ENCODE measurements around the gene ALS2.
"Not testable (repeated sequence)": the region's sequence is repeated elsewhere in the genome, so short reads cannot be mapped to it uniquely, and the experiment has no call there.

Gene ALS2

GRCh38 chr2:201795607-201796477, 15.1 kb upstream of the ALS2 start:
- no peak for DNase-seq (ENCODE audit: low read depth, low spot score)
- H3K27ac ChIP-seq: peak overlapping the region; percentile 88

DNA sequence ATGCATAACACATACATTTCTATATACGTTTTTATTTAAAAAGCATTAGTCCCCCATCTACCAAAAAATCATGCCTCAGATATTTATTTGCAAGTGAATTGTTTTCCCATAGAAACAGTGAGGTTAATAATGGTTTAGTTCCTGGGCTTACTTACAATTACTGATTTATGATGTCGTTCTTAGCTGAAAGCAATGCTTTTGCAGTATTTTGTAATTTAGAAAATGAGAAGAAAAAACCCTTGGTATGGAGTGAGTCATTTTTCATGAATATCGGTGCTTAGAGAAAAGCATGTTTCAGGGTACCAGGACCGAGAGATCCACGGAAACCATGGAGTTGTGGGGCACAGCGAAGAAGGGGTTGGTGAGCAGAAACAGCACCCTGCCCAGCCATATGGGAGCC, 13.6 kb upstream of the ALS2 start:
- no peak for DNase-seq (ENCODE audit: low read depth, low spot score)
- no peak overlapping the region for H3K27ac ChIP-seq

GRCh38 chr2:201793631-201794030, 12.9 kb upstream of the ALS2 start:
- no peak overlapping the region for H3K27ac ChIP-seq
- no peak for DNase-seq (ENCODE audit: low read depth, low spot score)

DNA sequence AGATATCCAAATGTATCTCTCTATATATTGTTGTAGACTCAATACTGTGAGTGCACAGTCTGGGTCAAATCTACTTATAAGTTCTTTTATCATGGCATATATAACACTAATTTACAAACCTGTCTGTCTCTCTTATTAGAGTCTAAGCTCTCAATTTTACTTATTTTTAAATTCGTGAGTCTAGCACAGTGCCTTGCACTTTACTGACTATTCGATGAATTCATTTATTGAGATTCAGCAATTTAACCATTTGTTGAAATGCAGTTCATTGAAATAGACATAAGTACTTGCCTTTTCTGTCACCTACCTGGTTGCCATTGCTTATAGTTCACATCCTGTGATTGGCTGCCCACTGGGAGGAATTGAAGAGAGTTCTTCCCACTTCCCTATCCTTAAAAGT, 10.3 kb upstream of the ALS2 start:
- DNase-seq (ENCODE audit: low read depth, low spot score): no peak
- H3K27ac ChIP-seq: no peak overlapping the region

DNA sequence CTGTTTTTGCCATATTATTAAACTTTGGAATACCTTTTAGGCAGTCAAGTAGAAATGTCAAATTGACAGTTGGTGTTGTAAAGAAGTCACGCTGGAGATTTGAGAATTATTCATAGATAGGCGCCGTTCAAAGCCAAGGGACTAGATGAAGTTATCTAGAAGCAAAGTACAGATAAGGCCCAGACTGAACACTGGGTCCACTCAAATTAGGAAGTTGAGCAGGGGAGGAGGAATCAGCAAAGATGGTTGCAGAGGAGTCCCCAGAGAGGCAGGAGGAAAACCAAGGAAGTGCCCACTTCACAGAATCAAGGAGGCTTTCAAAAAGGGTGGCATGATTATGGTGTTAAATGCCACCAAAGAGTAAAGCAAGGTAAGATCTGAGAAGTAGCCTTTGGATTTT, 9.6 kb upstream of the ALS2 start:
- H3K27ac ChIP-seq: no peak overlapping the region
- DNase-seq (ENCODE audit: low read depth, low spot score): no peak

DNA sequence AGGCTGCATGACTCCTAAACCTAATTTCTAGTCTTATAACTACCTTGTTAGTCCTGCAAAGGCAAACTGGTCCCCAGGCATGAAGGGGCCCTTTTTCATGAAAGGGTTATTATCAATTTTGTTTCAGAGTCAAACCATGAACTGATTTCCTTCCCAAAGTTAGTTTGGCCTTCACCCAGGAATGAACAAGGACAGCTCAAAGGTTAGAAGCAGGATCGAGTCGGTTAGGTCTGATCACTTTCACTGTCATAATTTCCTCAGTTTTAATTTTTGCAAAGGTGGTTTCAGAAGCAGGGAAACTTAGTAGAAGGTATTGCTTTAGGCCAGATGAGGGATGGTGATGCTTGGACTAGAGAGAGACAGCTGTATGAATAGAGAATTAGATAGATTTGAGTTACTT, 8.7 kb upstream of the ALS2 start:
- no peak overlapping the region for H3K27ac ChIP-seq

DNA sequence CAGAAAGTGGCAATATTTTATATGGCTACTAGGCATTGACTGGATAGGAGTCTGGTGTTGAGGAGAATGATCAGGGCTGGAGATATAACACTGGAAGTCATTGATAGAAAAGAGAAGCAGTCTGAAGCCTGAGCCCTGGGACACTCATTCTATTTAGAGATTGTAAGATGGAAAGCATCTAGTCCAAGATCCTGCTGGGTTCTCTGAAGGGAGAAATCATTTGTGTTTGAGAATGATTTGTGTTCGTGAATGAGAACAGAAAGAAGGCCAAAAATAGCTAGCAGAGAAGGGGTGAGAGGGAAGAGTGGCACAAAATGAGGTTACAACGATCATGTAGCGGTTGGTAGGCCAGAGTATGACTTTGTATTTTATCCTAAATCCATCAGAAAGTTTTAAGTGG, 7.6 kb upstream of the ALS2 start:
- no peak for DNase-seq (ENCODE audit: low read depth, low spot score)
- no peak overlapping the region for H3K27ac ChIP-seq

More for the DNA sequence above, 8.7 kb upstream of the ALS2 start:
- DNase-seq (ENCODE audit: low read depth, low spot score): no peak

DNA sequence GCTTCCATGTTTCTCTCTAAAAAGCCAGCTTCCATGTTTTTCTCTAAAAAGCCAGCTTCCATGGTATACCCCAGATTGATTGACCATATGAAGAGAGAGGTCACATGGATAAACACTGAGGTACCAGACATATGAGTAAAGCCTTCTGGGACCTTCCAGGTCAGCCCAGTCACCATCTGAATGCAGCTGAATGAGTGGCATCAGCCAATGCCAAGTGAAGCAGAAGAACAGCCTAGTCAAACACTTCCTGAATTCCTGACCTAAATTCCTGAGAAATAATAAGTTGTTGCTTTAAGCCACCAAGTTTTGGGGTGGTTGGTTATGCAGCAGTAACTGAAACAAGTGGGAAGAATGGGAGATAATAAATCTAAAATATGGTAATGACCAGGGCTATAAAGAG, 5.7 kb upstream of the ALS2 start:
- DNase-seq (ENCODE audit: low read depth, low spot score): no peak
- no peak overlapping the region for H3K27ac ChIP-seq

GRCh38 chr2:201785135-201785534, 4.4 kb upstream of the ALS2 start:
- no peak for DNase-seq (ENCODE audit: low read depth, low spot score)
- no peak overlapping the region for H3K27ac ChIP-seq

DNA sequence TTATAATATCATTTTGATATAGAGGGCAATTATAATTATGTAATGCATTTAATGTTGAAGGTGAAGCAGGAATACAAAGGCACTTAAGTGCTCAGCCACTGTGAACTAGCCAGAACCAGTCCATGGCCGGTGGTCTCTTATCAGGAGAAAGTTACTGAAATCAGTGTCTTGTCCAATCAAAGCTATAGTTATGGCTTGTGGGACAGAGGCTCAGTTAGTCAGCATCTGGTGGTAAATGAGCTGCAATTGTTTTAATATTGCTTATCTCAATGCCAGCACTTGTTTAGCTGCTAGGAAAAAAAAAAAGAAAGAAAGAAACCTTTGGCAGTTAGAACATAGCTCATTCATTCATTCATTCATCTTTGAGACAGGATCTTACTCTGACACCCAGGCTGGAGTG, 3.8 kb upstream of the ALS2 start:
- DNase-seq (ENCODE audit: low read depth, low spot score): no peak
- no peak overlapping the region for H3K27ac ChIP-seq

DNA sequence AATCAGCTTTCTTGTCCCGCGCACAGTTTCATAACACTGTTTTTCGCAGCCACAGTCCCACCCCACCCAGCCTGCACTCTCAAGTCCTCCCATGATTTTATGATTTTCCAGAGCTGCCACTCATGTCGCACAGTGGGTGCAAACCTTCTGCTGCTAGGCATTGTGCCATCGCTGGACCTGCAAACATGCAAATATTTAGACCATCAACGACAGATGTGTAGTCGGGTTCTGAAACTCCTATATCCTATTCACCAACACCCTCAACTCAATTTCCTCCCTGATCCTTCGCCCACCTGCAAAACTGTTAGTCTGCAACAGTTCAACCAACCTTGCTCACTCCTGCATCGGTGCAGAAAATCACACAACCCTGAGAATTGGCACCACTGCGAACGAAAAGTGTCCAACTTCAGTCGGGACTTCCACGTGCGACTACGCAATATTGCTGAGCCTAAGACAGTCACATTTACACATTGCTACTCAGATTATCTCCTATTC, 871 bp upstream of the ALS2 start:
- DNase-seq (ENCODE audit: low read depth, low spot score): no peak
- peak overlapping the region; percentile 86 for H3K27ac ChIP-seq

GRCh38 chr2:201779901-201780673, 646 bp downstream of the ALS2 start:
- no peak for DNase-seq (ENCODE audit: low read depth, low spot score)

DNA sequence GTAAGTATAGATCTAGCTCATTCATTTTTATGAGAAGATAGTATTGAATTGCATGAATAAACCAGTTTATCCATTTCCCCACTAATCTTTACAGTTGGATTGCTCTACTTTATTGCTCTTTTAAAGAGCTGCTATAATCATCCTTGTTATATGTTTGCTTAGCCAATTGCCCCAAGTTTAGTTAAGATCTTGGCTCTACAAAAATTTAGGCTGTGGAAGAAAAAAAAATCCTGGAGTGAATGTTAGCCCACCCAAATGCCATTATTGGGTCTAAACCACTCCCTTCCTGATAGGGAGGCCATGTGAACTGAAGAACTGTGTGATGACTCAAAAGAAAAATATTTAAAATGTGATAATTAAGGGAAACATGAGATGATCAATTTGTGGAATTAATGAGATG, 2.9 kb downstream of the ALS2 start:
- H3K27ac ChIP-seq: no peak overlapping the region
- no peak for DNase-seq (ENCODE audit: low read depth, low spot score)

More at GRCh38 chr2:201779901-201780673, 646 bp downstream of the ALS2 start:
- H3K27ac ChIP-seq: peak overlapping the region; percentile 86

DNA sequence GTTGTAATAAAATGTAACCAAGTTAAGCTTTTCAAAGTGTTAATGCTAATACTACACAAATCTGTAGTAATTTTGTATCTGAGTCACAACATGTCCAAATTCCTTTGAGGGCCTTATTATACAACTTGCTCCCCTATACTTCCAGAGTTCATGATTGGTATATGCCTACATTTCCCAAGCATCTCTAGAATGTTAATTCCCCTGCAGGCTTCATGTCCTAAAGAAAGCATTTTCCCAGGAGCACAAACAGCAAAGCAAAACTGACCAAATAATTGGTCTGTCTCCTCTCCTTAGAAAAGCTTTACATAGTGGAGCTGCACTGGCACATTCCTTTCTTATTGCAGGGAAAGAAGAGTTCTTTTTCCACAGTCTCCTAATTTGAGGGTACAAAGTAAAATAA, 3.7 kb downstream of the ALS2 start:
- H3K27ac ChIP-seq: no peak overlapping the region
- no peak for DNase-seq (ENCODE audit: low read depth, low spot score)

DNA sequence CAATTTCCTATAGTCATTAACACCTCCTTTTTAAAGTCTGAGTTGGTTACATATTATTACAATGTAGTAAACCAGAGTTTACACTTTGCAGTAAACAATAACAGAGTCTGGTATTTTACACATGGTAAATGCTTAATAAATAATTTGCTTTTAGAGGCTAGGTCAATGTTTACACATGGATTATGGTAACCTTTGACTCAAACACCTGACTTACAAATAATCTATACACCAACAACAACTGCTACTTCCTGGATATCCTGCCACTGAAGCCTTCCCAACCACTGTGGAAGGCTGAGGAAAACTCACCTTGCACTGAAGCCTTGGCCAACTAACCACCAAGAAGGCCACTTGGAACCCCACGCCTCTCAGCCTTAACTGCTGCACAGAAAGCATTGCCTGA, 5.4 kb downstream of the ALS2 start:
- no peak for DNase-seq (ENCODE audit: low read depth, low spot score)
- H3K27ac ChIP-seq: no peak overlapping the region

- no peak for DNase-seq (ENCODE audit: low read depth, low spot score)
- no peak overlapping the region for H3K27ac ChIP-seq
These were observed 6.2 kb downstream of the ALS2 start for GRCh38 chr2:201774546-201774945.

DNA sequence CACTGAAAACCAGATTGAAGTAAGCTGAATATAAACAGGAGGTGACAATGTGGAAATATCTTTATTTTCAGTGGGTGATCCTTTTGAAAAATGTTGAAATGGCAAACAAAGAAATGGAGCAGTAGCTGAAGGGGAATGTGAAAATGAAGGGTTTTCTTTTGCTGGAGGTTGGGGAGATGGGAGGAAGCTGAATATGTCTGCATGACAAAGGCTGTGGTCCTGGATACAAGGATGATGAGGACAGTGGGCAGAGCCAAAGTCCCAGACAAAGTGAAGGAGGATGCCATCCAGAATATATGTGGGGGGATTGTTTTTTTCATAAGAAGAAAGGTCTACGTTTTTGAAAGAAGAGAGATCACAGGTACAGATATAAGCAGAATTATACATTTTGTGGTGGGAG, 6.7 kb downstream of the ALS2 start:
- H3K27ac ChIP-seq: no peak overlapping the region

DNA sequence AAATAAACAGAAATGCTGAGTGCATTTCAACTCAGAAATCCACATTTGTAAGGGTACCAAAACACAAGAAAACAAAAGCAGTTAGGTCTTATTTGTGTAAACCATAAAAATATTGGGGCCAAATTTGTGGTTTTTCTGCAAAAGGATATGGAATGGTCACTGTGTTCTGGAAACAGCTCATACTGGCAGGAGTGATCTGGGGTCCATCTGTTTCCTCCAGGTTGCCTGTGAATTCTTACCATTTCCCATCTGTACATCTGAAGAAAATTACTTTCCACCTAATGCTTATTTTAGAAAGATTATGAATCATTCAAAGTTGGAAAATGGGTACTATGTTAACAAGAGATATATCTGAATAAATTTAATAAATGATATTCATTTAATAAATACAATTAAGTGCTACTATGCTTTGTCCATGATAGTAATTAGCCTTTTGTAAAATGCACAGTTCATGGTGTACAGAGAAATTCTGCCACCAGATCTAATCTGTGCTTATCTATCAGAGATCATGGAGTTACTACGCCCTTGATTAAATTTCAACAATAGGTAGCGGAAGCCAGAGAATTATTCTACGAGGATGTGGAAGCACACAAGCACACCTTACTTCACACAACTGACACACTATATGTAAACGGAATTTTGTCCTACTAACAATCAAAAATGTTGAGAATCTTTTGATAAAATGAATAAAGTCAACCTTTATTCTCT, 10.9 kb downstream of the ALS2 start:
- no peak for DNase-seq (ENCODE audit: low read depth, low spot score)
- no peak overlapping the region for H3K27ac ChIP-seq

More for the DNA sequence above, 6.7 kb downstream of the ALS2 start:
- no peak for DNase-seq (ENCODE audit: low read depth, low spot score)

DNA sequence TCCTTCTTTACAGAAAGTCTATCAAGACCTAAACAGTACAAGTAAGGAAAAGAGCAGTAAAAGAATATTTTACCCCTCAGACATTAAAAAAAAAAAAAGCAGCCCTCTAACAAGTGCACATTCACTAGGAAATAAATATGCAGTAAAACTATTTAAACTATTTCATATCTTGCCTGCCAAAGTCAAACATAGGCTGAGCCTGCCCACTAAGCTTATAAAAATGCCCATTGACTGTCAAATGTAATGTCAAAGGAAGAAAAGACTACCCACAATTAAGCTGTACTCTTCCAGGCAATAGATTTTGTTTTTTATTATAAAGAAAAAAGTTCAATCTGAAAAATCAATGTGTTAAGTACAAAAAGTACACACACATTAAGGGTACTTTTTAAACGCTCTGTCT, 11.8 kb downstream of the ALS2 start:
- DNase-seq (ENCODE audit: low read depth, low spot score): no peak
- H3K27ac ChIP-seq: no peak overlapping the region

GRCh38 chr2:201765799-201766198, 14.9 kb downstream of the ALS2 start:
- no peak overlapping the region for H3K27ac ChIP-seq
- DNase-seq (ENCODE audit: low read depth, low spot score): no peak

DNA sequence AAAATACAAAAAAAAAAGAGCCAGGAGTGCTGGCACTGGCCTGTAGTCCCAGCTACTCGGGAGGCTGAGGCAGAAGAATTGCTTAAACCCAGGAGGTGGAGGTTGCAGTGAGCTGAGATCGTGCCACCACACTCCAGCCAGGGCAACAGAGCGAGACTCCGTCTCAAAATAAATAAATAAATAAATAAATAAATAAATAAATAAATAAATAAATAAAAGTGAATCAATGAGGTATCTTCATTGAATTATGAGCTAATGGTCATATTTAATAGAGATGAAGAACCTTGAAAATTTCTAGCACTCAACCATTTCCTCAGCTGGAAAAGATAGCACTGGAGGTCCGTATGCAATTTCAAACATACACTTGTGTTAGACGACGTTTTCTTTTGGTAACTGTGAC, 16.3 kb downstream of the ALS2 start:
- DNase-seq (ENCODE audit: low read depth, low spot score); H3K27ac ChIP-seq: not testable (repeated sequence)

Data from epithelial cell of prostate (primary cell).